ENCODE results near the gene ST8SIA2.

ST8SIA2 gene

DNA sequence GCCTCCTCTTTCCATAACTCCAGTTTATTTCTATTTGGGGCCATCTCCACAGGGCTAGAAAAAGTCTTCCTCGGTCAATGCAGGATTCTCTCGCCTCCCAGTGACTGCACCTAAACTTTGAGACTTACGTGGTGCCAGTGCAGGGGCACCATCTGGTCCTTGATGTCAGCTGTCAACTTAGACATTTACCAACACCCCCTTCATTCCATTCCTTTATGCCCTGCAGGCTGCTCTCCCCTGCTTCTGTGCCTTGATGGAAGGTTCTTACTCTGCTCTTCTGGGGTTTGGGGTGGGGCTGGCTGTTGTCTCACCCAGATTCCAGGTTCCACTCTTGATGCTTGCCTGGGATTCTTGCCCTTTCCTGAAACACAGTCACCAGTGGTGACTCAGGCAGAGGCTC, 101.8 kb downstream of the ST8SIA2 start:
- peak; percentile 23 for DNase-seq

DNA sequence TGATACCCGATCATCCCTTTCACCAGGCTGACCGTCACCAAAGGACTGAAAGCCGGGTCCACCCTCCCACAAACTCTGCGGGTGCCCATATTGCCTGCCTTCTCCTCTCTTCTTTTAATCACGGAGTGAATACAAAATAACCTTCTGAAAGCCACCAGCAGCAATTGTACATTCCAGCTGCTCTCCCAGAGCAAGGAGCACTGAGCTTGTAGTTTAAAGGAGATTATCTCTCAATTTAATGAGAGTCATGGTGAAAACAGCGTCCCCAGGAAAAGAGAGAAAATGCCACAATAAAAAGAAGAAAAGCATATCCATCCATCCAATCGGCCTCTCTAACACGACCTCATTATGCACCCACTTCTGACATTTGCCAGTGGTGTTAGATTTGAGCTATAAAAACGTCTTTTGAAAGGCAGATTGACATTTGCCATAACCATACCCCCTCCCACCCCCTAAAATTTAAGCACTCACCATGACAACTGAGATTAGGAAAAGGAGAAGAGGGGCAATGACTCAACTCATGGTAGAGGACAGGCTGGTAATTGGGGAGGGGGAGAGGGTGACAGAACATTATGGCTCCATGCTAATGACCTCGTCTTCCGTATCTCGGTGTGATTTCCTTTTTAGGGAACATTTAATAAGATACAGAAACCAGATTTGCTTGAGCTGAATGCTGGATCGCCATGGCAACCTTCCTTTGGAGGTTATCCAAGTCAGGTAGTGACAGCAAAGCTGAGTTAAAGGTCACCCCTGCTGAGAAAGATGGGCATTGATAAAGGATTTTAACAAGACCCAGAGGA, 106.2 kb downstream of the ST8SIA2 start:
- DNase-seq, result no peak

DNA sequence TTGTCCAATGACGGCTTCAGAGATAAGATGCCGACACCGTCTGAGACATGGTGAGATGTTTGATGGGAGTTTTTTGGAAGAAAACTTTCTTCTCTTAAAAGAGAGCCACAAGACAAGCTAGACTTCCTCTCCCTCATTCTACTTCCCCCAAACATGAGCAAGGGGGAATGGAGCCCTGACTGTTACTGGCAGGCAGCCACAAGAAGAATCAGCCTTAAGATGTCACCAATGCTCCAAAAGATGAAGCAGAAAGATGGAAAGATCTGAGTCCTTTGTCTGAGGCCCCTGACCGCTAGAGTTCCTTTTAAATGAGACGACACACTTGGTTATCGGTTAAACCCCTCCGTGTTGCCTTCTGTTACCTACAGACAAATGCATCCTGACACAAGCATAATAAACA, 108.7 kb downstream of the ST8SIA2 start:
- peak; percentile 12 for DNase-seq

DNA sequence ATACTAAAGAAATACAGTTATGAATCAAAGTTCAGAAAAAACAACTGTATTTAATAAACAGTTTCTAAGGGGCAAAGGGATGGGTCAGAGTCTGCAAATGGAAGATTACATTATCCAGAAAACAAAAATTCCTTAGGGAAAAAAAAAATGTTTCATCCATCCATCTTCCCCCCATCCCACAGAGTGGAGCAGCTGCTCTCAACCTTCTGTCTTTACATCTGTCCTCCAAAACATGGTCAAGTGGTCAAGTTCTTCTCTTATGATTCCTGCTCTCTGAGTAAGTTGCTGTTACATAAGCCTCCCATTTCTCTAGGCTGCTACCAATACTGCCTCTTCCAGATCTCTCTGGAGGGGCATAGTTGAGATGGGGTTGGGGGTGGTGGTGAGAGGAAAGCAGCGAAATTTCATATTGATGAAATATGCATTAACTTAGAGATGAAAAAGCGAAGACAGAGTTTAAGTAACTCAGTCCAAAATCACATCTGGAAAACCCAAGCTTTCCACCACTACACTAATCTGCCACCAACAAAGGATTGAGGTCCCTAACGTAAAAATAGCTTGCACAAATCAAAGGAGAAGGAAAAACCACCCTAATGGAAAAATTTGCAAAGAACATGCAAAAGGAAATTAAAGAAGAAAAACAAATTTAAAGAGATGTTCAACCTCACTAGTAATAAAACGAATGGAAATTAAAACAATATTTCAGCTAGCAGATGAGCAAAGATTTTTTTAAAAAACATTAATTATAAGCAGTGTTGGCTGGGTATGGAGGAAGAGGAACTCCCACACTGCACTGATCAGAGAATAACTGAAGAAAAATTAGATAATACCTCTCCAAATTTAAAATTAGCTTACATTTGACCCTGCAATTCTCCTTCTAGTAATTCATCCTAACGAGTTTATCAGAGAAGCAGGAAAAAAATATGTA, 109.5 kb downstream of the ST8SIA2 start:
- DNase-seq, result no peak

DNA sequence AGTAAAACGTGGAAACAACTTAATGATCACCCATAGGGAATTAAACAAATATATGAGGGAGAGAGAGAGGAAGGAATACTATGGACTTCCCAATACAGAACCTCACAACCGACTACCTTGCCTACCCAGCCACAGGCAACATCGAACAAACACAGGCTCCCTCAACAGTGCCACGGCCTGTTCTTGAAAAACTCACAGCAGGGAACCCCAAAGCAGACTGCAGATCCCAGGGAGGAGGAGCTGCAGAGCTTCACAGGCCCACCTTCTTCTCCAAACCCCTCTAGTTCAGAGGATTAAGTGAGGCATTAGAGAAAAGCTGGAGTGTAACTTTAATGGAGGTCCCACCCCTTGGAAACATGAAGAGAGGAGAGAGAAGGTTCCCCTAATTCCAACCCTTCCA, 110.2 kb downstream of the ST8SIA2 start:
- DNase-seq, result no peak

DNA sequence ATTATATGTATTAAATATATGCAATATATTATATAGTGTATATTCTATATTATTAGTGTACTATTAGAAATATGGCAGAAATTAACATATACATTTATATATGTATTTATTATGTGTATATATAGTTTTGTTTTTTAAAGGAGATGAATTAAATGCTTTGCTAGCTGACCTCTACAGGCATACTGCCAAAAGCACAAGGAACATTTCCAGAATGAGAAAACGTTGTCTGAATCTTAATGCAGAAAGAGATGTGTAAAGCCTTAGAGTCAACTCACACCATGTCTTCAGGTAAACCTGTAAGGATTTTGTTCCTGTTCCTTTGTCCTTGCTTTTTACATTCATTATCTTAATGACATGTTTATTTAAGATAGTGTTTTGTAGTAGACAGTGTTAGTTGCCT, 111.9 kb downstream of the ST8SIA2 start:
- no peak for DNase-seq

DNA sequence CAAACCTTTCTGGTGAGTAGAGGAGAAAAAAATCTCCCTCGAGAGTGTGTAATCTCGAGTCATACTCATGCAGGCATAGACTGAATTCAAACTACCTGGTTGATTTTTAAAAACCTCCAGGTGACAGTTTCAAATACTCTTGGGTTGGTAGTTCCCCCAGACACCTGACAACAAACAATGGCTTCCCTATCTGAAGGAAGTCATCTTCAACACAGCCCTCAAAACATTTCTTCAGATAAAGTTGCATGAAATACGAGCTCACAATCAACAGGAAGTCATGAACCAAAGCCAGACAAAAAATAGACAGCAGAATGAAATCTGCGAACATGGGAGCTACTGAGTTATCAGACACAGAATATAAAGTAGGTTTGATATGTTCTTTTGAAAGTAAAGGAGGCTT, 112.8 kb downstream of the ST8SIA2 start:
- DNase-seq, result no peak

DNA sequence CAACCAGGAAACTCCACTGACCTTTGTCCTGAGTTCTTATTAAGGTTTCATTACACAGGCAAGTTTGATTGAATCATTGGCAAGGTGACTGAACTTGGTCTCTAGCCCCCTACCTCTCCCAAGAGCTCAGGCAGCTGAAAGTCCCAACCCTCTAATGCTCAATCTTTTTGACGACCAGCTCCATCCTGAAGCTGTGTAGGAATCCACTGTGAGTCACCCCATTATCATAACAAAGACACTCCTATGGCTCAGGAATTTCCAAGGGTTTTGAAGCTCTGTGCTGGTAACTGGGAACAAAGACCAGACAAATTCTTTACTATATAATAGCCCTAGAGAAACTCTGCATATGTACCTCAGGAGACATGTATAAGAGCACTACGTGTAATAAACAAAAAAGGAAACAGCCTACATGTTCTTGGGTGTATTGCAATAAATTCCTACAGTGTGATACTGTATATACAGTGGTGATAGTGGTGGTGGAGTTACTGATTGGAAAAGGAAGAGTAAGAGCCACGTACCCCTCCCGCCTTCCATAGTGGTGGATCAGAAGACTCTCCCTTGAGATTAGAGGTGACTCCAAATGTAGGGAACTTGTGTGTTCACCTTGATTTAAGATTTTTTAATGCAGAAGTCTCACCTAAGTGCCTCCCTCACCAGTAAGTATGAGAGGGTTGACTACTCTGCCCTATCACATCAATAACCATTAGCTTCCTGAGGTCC, 116.6 kb downstream of the ST8SIA2 start:
- DNase-seq, result peak; percentile 60
